ENCODE results near the gene DCUN1D2.
"Not testable (repeated sequence)": the region's sequence is repeated elsewhere in the genome, so short reads cannot be mapped to it uniquely, and the experiment has no call there.

The DCUN1D2 gene

DNA sequence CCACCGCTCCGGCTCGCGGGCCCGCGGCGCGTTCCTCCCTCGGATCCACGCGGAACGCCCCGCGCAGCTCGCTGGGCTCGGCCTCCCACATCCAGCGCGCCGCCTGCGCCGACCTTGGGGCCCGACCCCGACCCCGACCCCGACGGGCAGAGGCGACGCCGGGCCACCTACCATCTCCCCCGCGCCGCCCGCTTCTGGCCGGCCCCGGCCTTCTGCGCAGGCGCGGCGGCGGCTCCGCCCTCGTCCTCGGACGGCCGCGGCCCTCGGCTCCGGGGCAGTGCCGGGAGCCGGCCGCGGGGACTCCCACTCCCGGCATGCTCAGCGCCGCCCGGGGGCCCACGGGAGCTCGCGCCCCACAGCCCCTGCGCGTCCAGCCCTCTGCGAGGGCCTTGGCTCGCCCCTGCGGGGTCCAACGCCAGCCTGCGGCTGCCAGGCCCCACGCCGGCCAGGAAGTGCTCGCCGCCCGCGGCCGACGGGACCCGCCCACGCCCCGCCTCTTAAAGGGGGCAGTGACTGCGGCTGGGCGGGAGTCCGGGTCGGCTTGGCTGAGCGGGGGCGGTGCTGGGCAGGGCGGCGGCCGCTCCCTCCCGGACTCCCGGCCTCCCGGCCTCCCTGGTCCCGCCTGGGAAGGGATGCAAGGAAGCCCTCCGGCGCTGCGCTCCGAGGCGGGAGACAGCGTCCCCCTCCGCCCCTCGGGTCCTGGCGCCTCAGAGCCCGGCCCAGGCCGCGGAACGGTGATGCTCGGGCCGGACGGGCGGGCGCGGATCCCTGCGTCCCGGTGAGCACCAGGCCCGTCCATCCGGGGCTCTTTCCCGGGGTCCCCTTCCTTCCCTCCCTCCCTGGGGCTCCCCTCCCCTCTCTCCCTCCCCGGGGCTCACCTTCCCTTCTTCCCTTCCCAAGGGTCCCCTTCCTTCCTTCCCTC is at the start of gene DCUN1D2:
Gene DCUN1D2 (minus strand): TSS at position 216 of the 922 bp plus-strand sequence. CDS start 42 bp downstream, at position 174.
- DNase-seq: peak; percentile 97

DNA sequence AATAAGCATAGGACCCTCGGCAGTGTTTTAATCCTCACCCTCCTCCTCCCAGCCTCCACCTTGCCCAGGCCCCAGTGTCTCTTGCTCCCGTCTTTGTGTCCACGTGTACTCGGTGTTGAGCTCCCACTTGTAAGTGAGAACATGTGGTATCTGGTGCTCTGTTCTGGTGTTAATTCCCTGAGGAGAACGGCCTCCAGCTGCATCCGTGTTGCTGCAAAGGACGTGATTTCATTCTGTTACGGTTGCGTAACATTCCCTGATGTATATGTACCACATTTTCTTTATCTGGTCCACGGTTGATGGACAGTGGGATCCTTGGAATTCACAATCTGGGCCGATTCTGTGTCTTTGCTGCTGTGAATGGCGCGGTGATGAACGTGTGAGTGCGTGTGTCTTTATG is 49.3 kb upstream of the DCUN1D2 start:
- DNase-seq: peak; percentile 43

DNA sequence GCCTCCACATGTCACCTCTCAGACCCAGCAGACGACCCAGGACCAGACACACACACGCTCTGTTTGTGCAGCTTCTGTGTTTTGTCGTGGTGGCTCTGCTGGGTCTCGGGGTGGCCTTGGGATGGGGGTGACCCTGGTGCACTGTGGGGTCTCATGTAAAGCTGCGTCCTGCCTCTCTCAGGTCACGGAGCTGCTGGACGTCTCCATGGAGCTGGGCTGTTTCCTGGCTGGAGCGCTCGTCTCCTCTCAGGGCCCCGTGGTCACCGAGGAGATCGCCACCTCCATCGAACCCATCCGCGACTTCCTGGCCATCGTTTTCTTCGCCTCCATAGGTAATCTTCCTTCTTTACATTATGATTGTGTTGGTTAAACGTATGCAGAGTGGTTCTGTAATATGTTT is 48.7 kb upstream of the DCUN1D2 start:
- no peak for DNase-seq

DNA sequence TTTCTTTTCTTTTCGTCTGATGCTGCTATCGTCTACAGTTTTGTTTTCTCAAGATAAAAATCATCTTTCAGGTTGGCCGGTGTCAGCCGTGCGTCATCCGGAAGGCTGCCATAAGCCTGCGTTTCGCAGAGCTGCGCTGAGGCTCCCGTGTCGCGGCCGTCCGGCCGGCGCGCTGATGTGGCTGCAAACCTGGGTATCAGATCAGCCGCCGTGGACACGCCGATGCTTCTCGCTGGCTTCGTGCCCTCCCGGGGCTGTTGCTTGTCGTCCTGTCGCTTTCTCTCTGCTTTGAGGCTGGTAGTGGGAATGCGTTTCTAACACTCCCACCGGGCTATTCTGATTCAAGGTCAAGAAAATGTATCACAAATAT is 48.2 kb upstream of the DCUN1D2 start:
- no peak for DNase-seq

DNA sequence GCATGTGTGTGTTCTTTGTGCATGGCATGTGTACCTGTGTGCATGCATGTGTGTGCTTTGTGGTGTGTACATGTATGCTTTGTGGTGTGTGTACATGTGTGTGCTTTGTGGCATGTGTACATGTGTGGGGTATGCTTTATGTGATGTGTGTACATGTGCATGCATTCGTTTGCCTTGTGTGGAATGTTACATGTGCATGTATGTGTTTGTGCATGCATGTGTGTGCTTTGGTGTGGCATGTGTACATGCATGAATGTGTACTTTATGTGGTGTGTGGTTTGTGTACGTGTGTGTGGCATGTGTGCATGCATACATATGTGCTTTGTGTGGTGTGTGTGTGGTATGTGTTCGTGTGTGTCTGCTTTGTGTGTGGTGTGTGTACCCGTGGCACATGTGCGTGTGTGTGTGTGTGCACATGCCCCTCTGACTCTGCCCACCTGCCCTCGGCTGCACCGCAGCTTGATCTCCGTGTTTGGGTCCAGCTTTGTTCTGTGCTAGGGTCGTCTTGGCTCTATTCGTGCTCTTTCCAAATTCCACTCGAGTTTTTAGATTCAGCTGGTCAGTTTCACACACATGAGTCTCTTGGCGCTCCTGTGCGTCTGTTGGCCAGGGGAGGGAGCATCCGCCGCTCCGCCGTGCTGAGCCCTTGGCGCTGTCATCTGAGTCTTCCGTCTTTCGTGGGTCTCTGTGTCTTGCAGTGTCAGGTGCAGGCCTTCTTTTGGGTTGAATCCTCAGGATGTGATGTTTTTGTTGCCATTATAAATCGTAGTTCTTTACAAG is 47.6 kb upstream of the DCUN1D2 start:
- no peak for DNase-seq

DNA sequence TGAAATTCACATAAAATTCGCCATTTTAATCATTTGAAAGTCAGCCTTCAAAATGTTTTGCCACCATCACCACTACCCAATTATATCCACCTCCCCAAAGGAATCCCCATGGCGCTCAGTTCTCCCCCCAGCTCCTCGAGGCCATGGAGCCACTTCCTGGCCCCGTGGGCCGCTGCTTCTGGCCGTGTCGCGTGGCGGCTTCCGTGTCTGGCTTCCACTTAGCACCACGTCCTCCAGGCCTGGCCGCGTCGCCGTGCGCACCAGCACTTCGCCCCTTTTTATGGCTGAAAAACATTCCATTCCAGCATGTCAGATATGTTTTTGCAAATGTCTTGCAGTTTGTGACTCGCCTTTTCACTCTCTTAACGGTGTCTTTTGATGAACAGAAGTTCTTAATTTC is 46.7 kb upstream of the DCUN1D2 start:
- DNase-seq: no peak

DNA sequence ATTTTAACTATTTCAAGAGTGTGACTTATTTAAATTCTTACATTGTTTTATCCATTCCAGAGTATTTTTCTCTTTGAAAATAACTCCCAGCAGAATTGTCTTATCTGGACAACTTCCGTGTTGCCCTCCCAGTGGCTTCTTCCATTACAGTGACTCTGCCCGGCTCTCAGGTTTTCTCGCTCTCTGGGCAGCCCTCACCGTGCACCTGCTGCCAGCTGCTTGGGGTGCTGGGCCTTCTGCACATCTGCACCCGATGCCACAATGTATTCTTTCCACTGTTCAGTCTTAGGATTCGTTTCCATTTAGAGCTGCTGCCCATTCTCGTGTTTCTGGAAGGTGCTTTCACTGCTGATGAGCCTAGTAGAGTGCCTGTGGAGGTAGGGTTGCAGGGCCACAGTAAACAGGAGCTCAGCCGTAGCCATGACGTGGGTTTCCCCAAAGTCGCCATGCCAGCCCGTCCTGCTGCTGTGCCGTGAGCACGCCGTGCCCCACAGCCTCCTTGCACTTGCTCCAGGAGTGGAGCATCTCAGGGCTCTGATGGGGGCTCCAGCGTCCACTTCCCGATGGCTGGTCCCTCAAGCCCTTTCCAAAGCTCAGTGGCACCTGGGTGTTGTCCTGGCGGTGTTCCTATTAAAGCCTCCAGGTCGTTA is 46.1 kb upstream of the DCUN1D2 start:
- DNase-seq: no peak

DNA sequence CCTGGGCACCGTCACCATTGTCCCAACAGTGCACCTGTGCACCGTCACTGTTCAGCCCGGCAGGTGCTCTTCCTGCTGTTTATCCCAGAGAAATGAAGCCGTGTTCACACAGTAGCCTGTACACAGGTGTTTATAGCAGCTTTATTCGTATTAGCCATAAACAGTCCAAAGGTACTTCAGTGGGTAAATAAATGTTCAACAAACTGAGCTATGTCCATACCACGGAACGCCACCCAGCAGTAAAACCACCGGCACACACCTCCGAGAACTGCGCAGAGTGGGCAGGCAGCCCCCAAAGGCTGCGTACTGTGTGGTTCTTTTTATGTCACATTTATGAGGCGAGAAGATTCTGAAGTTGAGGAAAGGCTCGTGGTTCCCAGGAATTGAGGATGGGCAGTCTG is 44.9 kb upstream of the DCUN1D2 start:
- DNase-seq: no peak

DNA sequence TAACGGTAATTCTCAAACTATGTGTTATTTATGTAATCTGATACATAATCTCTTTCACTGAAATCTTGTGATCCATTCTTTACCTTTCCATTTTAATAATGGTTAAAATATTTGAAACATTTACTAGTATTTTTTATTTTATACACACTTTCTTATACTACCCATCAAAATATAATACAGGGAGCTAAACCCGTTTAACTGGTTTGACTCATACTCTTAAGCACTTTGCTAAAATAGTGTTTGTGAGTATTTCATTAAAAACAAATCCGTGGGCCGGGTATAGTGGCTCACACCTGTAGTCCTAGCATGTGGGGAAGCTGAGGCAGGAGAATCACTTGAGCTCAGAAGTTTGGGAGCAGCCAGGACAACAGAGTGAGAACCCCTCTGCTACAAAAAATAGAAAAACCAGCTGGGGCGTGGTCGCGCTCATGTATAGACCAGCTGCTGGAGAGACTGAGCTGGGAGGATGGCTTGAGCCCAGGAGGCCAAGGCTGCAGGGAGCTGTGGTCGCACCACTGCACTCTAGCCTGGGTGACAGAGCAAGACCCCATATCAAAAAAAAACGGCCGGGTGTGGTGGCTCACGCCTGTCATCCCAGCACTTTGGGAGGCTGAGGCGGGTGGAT is 43.8 kb upstream of the DCUN1D2 start:
- DNase-seq: no peak

DNA sequence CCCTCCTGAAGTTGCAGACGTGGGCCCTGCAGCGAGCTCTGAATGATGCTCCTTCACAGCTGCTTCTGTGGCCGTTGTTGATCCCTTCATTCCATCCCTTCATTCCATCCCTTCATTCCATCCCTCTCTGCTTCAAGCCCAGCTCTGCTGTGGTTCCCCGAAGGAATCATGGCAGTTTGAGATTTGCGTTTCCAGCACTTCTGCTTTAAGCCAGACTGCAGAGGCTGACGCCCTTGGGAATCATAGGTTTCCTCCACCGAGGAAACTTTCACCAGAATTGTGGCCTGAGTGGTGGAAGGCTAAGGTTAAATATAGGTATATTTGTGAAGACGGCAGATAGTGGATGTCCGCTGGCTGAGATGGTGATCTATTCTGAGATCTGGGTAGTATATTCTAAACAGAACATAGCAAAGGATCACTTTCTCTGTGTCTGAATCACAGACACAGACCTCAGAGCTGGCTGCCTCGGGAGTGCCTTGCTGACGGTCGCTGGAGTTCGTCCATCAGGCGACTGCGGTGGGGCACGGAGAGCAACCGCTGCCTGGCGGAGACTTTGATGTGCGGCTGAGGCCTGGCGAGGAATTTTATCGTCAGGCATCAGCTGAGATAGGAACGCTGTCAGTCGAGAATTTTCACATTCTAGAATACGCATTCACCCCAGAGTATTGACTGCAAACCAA is 42.8 kb upstream of the DCUN1D2 start:
- no peak for DNase-seq

DNA sequence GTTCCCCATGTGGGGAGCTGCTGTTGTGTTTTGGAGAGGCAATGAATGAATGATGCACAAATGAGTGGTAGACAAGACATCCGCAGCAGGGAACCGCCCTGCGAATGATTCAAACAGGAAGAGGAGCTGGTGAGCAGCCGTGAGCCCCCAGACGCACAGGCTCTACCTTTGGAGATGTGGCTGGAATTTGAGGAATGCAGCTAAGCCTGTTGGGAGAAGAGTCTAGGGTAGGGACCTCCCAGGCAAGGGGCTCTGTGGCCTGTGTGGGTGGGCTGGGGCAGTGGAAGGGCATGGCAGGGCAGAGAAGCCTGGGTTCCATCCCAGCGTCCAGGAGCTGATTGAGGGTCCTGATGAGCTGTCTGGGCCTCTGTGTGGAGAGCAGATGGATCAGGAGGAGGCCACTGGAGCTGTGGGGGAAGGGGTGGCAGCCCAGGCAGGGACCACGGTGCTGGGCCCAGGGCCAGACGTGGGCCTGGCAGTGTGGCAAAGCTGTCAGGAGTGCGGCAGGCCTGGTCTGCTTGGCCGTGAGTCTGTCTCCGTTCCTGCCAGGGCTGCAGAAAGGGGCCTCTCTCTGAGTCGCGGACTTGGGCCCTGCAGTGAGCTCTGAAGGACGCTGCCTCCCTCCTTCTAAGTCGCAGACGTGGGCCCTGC is 41.8 kb upstream of the DCUN1D2 start:
- DNase-seq: peak; percentile 67

DNA sequence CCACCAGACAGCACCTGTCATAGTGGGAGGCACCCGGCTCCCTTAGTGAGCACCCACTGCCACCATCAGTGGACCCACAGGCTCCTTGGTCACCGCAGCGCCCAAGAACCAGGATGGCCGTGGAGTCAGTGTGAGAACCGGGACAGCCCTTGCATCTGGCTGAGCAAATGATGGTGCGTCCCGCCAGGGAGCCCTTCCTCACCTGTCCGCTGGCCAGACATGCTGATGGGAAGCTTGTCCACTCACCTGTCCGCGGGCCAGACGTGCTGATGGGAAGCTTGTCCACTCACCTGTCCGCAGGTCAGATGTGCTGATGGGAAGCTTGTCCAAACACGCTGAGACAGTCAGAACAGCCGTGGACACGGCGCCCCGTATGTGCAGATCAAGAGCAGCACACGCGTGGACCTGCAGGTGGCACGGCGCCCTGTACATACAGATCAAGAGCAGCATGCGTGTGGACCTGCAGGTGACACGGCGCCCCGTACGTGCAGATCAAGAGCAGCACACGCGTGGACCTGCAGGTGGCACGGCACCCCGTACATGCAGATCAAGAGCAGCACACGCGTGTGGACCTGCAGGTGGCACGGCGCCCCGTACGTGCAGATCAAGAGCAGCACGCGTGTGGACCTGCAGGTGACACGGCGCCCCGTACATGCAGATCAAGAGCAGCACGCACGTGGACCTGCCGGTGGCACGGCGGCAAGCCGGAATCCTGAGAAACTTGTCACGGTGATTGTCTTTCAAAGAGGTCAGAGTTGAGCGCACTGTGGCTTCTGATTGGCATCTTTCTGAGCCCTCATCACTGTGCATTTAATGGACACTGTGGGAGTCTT is 40.7 kb upstream of the DCUN1D2 start:
- no peak for DNase-seq

DNA sequence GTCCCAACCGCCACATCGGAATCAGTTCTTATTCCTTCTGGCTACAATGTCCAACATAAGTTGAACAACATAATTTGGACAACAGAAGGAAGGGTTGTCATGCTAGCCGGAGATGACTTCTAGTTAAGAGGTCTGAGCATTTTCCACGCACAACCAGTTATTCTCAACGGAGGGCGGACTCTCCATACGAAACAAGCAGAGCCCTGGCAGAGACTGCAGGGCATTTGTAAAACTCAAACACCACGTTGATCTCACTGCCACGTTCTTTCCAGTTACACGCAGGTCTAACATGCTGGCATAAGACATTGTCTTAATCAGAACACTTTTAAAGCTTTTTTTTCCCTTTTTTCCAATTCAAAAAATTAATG is 38.3 kb upstream of the DCUN1D2 start:
- DNase-seq: no peak

DNA sequence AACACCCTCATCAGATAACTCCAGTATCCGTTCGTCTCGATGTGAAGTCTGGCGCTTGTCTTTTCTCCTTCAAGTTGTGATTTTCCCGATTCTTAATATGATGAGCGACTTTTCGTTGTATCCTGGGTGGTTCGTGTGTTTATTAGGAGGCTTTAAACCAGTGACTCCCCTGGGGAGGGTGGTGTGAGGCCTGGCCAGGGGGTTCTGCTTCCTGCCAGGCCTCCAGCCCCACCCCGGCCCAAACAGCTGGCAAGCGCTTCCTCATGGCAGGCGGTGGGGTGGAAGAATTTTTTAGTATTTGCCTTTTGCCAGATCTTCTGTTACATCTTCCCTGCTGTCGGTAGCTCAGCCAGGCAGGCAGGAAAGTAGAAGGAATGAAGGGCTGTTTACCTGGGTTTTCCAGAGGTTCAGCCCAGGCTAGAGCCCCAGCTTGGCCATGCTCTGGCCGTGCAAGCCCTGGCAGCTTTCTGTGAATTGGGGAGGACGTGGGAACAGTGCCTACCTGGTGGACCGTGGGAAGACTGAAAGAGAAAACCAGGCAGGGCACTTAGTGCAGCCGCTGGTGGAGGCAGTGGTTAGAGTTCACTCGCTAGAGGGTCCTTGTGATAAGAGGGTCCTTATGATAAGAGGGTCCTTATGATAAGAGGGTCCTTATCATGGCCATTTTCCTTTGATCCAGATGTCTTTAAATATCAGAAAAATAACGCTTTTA is 37.7 kb upstream of the DCUN1D2 start:
- DNase-seq: no peak

DNA sequence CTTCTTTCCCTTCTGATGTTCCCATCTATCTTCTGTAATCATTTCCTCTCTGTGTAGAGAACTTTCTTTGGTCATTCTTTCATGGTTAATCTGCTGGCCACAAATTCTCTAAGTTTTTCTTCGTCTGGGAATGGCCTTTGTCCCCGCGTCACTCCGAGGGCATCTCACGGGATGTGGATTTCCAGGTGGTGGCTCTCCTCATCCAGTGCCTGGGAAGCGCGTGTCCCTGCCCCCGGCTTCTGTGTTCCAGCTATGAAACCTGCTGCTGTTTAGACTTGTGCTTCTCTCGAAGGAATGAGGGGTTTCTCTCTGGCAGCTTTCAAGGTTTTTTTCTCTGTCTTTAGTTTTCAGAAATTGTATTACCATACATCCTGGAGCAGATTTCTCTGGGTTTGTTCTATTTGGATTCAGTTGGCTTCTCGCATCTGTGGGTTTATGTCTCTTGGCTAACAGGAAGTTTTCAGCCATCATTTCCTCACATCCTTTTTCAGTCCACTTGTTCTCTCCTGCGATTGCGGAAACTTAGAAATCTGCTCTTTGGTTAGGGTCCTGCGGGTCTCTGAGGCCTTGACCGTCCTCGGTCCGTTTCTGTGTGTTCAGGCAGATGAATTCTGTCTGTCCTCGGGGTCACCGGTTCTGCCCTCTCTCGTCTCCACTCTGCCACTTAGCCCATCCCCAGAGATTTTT is 36.9 kb upstream of the DCUN1D2 start:
- DNase-seq: no peak

DNA sequence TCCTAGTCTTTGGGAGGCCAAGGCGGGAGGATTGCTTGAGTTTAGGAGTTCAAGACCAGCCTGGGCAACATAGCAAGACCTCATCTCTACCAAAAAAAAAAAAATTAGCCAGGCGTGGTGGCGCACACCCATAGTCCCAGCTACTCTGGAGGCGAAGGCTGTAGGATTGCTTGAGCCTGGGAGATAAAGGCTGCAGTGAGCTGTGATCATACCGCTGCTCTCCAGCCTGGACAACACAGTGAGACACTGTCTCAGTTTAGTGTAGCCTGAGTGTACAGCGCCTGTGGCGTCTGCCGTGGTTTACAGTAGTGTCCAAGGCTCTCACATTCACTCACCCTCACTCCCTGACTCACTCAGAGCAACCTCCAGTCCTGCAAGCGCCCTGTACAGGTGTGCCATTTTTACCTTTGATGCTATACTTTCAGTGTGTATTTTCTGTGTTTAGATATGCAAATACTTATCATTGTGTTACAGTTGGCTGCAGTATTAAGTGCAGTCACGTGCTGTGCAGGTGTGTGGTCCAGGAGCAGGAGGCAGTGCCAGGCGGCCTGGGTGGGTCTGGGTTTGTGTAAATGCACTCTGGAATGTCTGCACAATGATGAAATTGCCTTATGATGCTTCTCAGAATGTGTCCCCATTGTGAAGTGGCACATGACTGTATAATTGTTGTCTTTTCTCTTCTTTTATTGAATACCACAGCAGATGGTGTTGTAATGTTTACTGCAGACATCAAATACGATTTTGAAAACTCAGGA is 36.1 kb upstream of the DCUN1D2 start:
- no peak for DNase-seq

DNA sequence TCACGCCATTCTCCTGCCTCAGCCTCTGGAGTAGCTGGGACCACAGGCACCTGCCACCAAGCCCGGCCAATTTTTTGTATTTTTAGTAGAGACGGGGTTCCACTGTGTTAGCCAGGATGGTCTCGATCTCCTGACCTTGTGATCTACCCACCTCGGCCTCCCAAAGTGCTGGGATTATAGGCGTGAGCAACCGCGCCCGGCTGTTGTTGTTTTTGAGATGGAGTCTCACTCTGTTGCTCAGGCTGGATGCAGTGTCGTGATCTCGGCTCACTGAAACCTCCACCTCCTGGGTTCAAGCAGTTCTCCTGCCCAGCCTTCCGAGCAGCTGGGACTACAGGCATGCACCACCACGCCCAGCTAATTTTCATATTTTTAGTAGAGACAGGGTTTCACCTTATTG is 31.9 kb upstream of the DCUN1D2 start:
- not testable (repeated sequence) for DNase-seq

DNA sequence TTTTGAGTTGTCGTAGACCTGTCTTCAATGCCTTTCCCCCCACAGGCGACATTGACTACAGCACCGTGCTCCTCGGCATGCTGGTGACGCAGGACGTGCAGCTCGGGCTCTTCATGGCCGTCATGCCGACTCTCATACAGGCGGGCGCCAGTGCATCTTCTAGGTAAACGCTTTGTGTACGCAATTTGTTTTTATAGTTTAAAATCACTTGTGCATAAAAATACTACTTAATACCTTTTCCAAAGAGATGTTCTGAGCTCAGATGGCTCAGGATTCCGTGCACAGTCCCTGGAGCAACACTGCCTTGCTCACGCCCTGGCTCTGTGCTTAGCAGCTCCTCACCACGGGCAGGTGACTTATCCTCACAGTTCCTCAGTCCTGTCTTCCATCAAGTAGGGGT is 30.1 kb upstream of the DCUN1D2 start:
- DNase-seq: no peak

DNA sequence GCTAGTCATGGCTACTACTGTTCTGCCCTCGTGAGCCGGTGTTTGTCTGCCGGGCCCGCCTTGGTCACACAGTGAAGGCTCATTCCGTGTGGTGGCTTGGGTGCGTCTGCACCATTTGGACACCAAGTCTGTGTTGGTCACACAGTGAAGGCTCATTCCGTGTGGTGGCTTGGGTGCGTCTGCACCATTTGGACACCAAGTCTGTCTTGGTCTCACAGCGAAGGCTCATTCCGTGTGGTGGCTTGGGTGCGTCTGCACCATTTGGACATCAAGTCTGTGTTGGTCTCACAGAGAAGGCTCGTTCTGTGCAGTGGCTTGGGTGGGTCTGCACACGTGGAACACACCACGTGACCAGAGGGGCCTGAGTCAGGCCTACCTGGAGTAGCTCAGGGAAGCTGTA is 29.0 kb upstream of the DCUN1D2 start:
- DNase-seq: no peak

Data from fibroblast of upper back skin (primary cell).